Osteoblast (primary cell): ENCODE measurements around the gene FAM234A. TPM values are rescaled to one million over a fixed set of nuclear protein-coding genes. Genes with fewer than 3 reads are reported as not detected.

ENCODE experiments used
- DNase-seq: peaks from one replicate; pipeline ENCODE4 v3.0.0; 2011; ENCODE audit warnings: low spot score, mixed read lengths; ENCODE audit not compliant: insufficient read length; ENCODE audit errors: missing footprints
- H2AFZ ChIP-seq: 2 replicates; pipeline ENCODE4 v1.6.0; 2011; ENCODE audit warnings: mild to moderate bottlenecking, low read length
- H3K27ac ChIP-seq: 2 replicates; pipeline ENCODE4 v1.5.1; 2011; ENCODE audit warnings: mild to moderate bottlenecking, low read depth, low read length, moderate library complexity
- H3K27me3 ChIP-seq: 2 replicates; pipeline ENCODE4 v1.6.0; 2012; ENCODE audit warnings: mild to moderate bottlenecking, control low read depth, inconsistent platforms, low read length, moderate library complexity; ENCODE audit not compliant: insufficient read depth
- H3K36me3 ChIP-seq: 2 replicates; pipeline ENCODE4 v1.5.1; 2011; ENCODE audit warnings: mild to moderate bottlenecking, low read length, control low read depth, moderate library complexity; ENCODE audit not compliant: insufficient read depth
- H3K4me1 ChIP-seq: 2 replicates; pipeline ENCODE4 v1.5.1; 2011; ENCODE audit warnings: mild to moderate bottlenecking, low read length, control low read depth, moderate library complexity; ENCODE audit not compliant: insufficient read depth
- H3K4me2 ChIP-seq: 2 replicates; pipeline ENCODE4 v1.6.0; 2011; ENCODE audit warnings: mild to moderate bottlenecking, low read length; ENCODE audit not compliant: insufficient read depth
- H3K4me3 ChIP-seq: fragments of 200-600 bp; sonication (generic); 3 replicates; pipeline ENCODE4 v1.5.1; 2012; ENCODE audit warnings: mild to moderate bottlenecking, low read length, inconsistent platforms; ENCODE audit not compliant: insufficient read depth
- H3K79me2 ChIP-seq: 2 replicates; pipeline ENCODE4 v1.6.0; 2012; ENCODE audit warnings: mild to moderate bottlenecking, low read length, control low read depth, inconsistent platforms; ENCODE audit not compliant: insufficient read depth
- H3K9me3 ChIP-seq: 2 replicates; pipeline ENCODE4 v1.5.1; 2011; ENCODE audit warnings: low read depth, low read length, control low read depth
- H4K20me1 ChIP-seq: 2 replicates; pipeline ENCODE4 v1.6.0; 2012; ENCODE audit warnings: mild to moderate bottlenecking, low read length, control low read depth; ENCODE audit not compliant: insufficient read depth
- CTCF ChIP-seq: IDR thresholded peaks from 2 replicates; pipeline ENCODE4 v1.5.1; 2011; ENCODE audit warnings: mild to moderate bottlenecking, low read depth, low read length, moderate library complexity; ENCODE audit errors: extremely low read depth
- total RNA-seq: library from RNA; depleted of rRNA; stranded (reverse); fragments of >200 nt; gene quantifications from 2 replicates; pipeline ENCODE4 v1.2.3, GENCODE V29; 2012

FAM234A gene
- total RNA-seq, 1 donor = 113 TPM

- DNase-seq = peak; percentile 39
- TF ChIP-seq CTCF = no peak
- H3K36me3 ChIP-seq = no peaks in the 10 kb centered on the region
- H3K9me3 ChIP-seq = no peaks in the 10 kb centered on the region
- H3K79me2 ChIP-seq = peaks cover 47% of the 10 kb centered on the region
- no peak overlapping the region for H2AFZ ChIP-seq
- H3K4me2 ChIP-seq = no peak overlapping the region
- no peak overlapping the region for H3K4me3 ChIP-seq
- peaks cover 21% of the 10 kb centered on the region for H4K20me1 ChIP-seq
- H3K4me1 ChIP-seq = peaks cover 8% of the 10 kb centered on the region
- H3K27me3 ChIP-seq = no peaks in the 10 kb centered on the region
- no peak overlapping the region for H3K27ac ChIP-seq
Measured at GRCh38 chr16:239948-240277, 5.3 kb downstream of the FAM234A start.

GRCh38 chr16:240559-240958 is 5.9 kb downstream of the FAM234A start:
- H3K36me3 ChIP-seq = no peaks in the 10 kb centered on the region
- no peak overlapping the region for H3K4me3 ChIP-seq
- no peak overlapping the region for H2AFZ ChIP-seq
- no peak overlapping the region for H3K4me2 ChIP-seq
- H3K4me1 ChIP-seq = peaks cover 2% of the 10 kb centered on the region
- H3K27me3 ChIP-seq = no peaks in the 10 kb centered on the region
- H3K27ac ChIP-seq = no peak overlapping the region
- H3K9me3 ChIP-seq = no peaks in the 10 kb centered on the region
- no peak for TF ChIP-seq CTCF
- DNase-seq = no peak
- H3K79me2 ChIP-seq = peaks cover 50% of the 10 kb centered on the region
- H4K20me1 ChIP-seq = peaks cover 20% of the 10 kb centered on the region

- no peaks in the 10 kb centered on the region for H3K36me3 ChIP-seq
- no peak overlapping the region for H3K4me2 ChIP-seq
- no peak overlapping the region for H3K27ac ChIP-seq
Measured at GRCh38 chr16:242281-242680, 7.7 kb downstream of the FAM234A start.

GRCh38 chr16:243348-243747 is 8.7 kb downstream of the FAM234A start:
- Histone ChIP-seq H3K4me3 (no peak overlapping the region), H3K27ac (no peak overlapping the region), H3K79me2 (peaks cover 38% of the 10 kb centered on the region), H3K4me2 (no peak overlapping the region), H3K27me3 (no peaks in the 10 kb centered on the region), H2AFZ (no peak overlapping the region), H3K4me1 (no peaks in the 10 kb centered on the region), H4K20me1 (peaks cover 21% of the 10 kb centered on the region), H3K36me3 (no peaks in the 10 kb centered on the region), H3K9me3 (no peaks in the 10 kb centered on the region)
- peak; percentile 80 for DNase-seq
- TF ChIP-seq CTCF = no peak

More at GRCh38 chr16:242281-242680, 7.7 kb downstream of the FAM234A start:
- H3K4me3 ChIP-seq = no peak overlapping the region
- H3K9me3 ChIP-seq = no peaks in the 10 kb centered on the region
- H3K4me1 ChIP-seq = no peaks in the 10 kb centered on the region
- no peaks in the 10 kb centered on the region for H3K27me3 ChIP-seq
- no peak overlapping the region for H2AFZ ChIP-seq
- DNase-seq = no peak
- H3K79me2 ChIP-seq = peaks cover 46% of the 10 kb centered on the region
- peaks cover 20% of the 10 kb centered on the region for H4K20me1 ChIP-seq
- no peak for TF ChIP-seq CTCF
